WTC11 (cell line): ENCODE data around the gene ECT2L.

Experiments used
- CREM ChIP-seq: sonication (generic); formaldehyde crosslinking; IDR thresholded peaks from 2 replicates; pipeline ENCODE4 v1.8.1; 2022; ENCODE audit warnings: mild to moderate bottlenecking, missing genetic modification reagents, moderate library complexity
- GABPB1 ChIP-seq: sonication (generic); formaldehyde crosslinking; IDR thresholded peaks from 2 replicates; pipeline ENCODE4 v1.8.1; 2023; ENCODE audit warnings: mild to moderate bottlenecking, missing genetic modification reagents
- GRHL2 ChIP-seq: fragments of 250-450 bp; sonication (Bioruptor Pico); IDR thresholded peaks from 2 replicates; pipeline ENCODE4 v1.8.0; 2022; ENCODE audit warnings: mild to moderate bottlenecking, moderate library complexity; ENCODE audit not compliant: insufficient replicate concordance, severe bottlenecking
- NR3C1 ChIP-seq: sonication (generic); formaldehyde crosslinking; conservative IDR thresholded peaks from 2 replicates; pipeline ENCODE4 v1.8.1; 2023; ENCODE audit warnings: low read depth, mild to moderate bottlenecking, missing genetic modification reagents
- SP1 ChIP-seq: sonication (generic); formaldehyde crosslinking; conservative IDR thresholded peaks from 2 replicates; pipeline ENCODE4 v1.8.1; 2022; ENCODE audit warnings: missing genetic modification reagents
- ZNF121 ChIP-seq: sonication (generic); formaldehyde crosslinking; IDR thresholded peaks from 2 replicates; pipeline ENCODE4 v1.8.0; 2023; ENCODE audit warnings: missing genetic modification reagents
- ZNF232 ChIP-seq: sonication (generic); formaldehyde crosslinking; IDR thresholded peaks from 2 replicates; pipeline ENCODE4 v1.8.0; 2022; ENCODE audit warnings: mild to moderate bottlenecking, missing genetic modification reagents
- TF ChIP-seq, protein P1 (sequence below): fragments of 200-600 bp; IDR thresholded peaks from 2 replicates; pipeline ENCODE4 v1.8.0; 2022; ENCODE audit warnings: antibody characterized with exemption
- TF ChIP-seq, protein P2 (sequence below): sonication (generic); formaldehyde crosslinking; IDR thresholded peaks from 2 replicates; pipeline ENCODE4 v1.8.0; 2022; ENCODE audit warnings: mild to moderate bottlenecking, missing genetic modification reagents
- TF ChIP-seq, protein P3 (sequence below): sonication (generic); formaldehyde crosslinking; IDR thresholded peaks from 2 replicates; pipeline ENCODE4 v1.8.0; 2023; ENCODE audit warnings: mild to moderate bottlenecking, missing genetic modification reagents

DNA sequence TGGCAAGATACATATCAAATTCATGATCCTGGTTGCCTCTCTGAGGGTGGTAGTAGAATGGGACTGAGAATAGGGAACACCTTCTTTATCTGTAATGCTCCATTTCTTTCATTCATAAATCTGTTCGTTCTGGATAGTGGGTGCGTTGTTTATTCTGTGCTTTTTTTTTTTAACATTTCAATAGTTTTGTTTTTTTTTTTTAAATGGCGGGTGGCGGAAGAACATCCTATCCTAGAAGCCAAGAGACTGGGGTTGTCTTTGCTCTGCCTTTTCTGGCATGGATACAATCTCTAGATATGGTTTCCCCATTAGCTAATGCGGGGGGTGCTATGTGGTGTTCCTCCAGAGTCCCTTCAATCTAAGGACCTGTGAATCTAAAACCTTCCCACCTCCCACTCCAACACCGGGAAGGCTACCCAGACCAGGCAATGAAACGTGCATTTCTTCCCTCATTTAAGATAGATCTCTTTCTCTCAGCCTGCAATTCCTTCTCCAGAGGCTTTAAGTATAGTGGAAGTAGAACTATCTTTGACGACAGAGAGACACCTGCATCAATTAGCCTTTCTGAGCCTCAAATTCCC lies 23.2 kb upstream of the ECT2L start:
- TF ChIP-seq, protein P1, sequence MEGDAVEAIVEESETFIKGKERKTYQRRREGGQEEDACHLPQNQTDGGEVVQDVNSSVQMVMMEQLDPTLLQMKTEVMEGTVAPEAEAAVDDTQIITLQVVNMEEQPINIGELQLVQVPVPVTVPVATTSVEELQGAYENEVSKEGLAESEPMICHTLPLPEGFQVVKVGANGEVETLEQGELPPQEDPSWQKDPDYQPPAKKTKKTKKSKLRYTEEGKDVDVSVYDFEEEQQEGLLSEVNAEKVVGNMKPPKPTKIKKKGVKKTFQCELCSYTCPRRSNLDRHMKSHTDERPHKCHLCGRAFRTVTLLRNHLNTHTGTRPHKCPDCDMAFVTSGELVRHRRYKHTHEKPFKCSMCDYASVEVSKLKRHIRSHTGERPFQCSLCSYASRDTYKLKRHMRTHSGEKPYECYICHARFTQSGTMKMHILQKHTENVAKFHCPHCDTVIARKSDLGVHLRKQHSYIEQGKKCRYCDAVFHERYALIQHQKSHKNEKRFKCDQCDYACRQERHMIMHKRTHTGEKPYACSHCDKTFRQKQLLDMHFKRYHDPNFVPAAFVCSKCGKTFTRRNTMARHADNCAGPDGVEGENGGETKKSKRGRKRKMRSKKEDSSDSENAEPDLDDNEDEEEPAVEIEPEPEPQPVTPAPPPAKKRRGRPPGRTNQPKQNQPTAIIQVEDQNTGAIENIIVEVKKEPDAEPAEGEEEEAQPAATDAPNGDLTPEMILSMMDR, result no peak
- TF ChIP-seq SP1 (CRISPR knock-in tag) (no peak), GABPB1 (CRISPR knock-in tag) (no peak), ZNF232 (no peak), ZNF121 (CRISPR knock-in tag) (no peak), CREM (CRISPR knock-in tag) (no peak), GRHL2 (CRISPR knock-in tag) (no peak), NR3C1 (no peak)
- TF ChIP-seq, protein P2, sequence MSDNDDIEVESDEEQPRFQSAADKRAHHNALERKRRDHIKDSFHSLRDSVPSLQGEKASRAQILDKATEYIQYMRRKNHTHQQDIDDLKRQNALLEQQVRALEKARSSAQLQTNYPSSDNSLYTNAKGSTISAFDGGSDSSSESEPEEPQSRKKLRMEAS, result no peak
- TF ChIP-seq, protein P3, sequence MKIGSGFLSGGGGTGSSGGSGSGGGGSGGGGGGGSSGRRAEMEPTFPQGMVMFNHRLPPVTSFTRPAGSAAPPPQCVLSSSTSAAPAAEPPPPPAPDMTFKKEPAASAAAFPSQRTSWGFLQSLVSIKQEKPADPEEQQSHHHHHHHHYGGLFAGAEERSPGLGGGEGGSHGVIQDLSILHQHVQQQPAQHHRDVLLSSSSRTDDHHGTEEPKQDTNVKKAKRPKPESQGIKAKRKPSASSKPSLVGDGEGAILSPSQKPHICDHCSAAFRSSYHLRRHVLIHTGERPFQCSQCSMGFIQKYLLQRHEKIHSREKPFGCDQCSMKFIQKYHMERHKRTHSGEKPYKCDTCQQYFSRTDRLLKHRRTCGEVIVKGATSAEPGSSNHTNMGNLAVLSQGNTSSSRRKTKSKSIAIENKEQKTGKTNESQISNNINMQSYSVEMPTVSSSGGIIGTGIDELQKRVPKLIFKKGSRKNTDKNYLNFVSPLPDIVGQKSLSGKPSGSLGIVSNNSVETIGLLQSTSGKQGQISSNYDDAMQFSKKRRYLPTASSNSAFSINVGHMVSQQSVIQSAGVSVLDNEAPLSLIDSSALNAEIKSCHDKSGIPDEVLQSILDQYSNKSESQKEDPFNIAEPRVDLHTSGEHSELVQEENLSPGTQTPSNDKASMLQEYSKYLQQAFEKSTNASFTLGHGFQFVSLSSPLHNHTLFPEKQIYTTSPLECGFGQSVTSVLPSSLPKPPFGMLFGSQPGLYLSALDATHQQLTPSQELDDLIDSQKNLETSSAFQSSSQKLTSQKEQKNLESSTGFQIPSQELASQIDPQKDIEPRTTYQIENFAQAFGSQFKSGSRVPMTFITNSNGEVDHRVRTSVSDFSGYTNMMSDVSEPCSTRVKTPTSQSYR (CRISPR knock-in tag), result no peak
